ENCODE results near the gene FGF18.
"Not testable (repeated sequence)": the region's sequence is repeated elsewhere in the genome, so short reads cannot be mapped to it uniquely, and the experiment has no call there.

The FGF18 gene
- 0.26 to 0.31 reads per million in 2 donors for total RNA-seq

- peak; percentile 30 for DNase-seq
Observed at GRCh38 chr5:171418982-171419687, at the start of gene FGF18. TSS of gene FGF18 (plus strand) at chr5:171419647. CDS start at chr5:171420200, 553 bp downstream.

GRCh38 chr5:171369898-171370297 lies 49.5 kb upstream of the FGF18 start:
- DNase-seq, result no peak

GRCh38 chr5:171370881-171371280 lies 48.6 kb upstream of the FGF18 start:
- not testable (repeated sequence) for DNase-seq

GRCh38 chr5:171371326-171371725 lies 48.1 kb upstream of the FGF18 start:
- no peak for DNase-seq

GRCh38 chr5:171379961-171380360 lies 39.5 kb upstream of the FGF18 start:
- DNase-seq, result no peak

- DNase-seq, result not testable (repeated sequence)
Observed at GRCh38 chr5:171384416-171384815, 35.0 kb upstream of the FGF18 start.

DNA sequence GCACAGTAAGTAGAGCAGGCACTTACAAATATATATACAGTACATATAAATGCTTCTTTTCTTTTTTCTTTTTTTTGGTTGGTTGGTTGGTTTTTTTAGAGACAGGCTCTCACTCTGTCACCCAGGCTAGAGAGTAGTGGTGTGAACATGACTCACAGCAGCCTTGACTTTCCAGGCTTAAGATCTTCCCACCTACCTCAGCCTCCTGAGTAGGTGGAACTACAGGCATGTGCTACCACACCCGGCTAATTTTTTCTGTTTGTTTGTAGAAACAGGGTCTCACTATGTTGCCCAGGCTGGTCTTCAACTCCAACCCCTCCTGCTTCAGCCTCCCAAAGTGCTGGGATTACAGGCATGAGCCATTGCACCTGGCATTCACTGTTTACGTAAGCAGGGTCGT lies 34.4 kb upstream of the FGF18 start:
- not testable (repeated sequence) for DNase-seq

DNA sequence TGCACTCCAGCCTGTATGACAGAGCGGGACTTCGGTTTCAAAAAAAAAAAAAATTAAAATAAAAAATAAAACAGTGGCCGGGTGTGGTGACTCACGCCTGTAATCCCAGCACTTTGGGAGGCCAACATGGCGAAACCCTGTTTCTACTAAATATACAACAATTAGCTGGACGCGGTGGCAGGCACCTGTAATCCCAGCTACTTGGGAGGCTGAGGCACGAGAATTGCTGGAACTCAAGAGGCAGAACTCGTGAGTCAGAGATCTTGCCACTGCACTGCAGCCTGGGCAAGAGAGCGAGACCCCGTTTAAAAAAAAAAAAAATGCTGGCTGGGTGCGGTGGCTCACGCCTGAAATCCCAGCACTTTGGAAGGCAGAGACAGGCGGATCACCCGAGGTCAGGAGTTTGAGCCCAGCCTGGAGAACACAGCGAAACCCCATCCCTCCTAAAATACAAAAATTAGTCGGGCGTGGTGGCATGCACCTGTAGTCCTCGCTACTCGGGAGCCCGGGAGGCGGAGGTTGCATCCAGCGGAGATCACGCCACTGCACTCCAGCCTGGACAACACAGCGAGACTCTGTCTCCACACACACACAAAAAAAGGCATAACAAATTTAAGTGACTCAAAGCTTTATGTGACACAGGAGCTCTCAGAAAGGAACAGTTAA lies 33.3 kb upstream of the FGF18 start:
- no peak for DNase-seq

- DNase-seq, result no peak
Observed at GRCh38 chr5:171386861-171387344, 32.5 kb upstream of the FGF18 start.

- peak; percentile 93 for DNase-seq
Observed at GRCh38 chr5:171387345-171387969, 32.0 kb upstream of the FGF18 start, which contains the start of gene NPM1. TSS of gene NPM1 (plus strand) at chr5:171387849. CDS start at chr5:171387949, 100 bp downstream.

DNA sequence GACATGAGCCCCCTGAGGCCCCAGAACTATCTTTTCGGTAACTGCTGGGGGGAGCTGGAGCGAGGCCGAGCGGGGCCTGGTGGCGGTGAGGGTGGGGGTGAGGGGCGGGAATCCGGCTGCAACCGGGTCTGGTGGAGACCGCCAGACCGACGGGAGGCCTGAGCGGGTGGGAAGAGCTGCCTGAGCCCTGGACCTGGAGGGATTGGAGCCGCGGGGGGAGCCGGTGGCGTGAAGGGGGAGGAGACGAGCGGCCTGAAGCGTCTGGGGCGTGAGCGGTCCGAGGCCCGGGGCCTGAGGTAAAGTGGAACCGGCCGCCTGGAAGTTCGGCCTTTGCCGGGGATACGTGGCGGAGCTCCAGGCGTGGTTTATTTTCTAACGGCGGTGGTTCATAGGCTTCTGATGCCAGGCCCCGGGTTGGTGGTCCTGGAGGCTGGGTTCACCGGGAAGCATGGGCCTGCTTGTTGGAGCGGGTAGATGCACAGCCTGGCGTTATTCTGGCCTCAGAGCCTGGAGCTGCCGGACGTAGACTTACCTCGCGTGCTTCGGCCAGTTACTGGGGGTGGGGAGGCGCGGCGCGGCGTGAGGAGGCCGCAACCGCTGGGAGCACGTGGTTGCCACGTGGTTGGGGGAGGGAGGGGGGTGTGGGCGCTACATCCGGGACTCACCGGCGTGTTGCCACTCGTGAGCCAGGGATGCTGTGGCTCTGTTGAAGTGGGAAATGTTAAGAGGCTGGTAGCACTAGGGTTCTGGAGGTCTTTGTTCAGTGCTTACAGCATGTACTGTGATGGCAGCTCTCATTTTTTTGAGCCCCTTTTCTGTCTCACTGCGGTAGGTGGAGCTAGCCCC lies 31.3 kb upstream of the FGF18 start:
- DNase-seq, result peak; percentile 69

- DNase-seq, result no peak
Observed at GRCh38 chr5:171388816-171389168, 30.7 kb upstream of the FGF18 start.

DNA sequence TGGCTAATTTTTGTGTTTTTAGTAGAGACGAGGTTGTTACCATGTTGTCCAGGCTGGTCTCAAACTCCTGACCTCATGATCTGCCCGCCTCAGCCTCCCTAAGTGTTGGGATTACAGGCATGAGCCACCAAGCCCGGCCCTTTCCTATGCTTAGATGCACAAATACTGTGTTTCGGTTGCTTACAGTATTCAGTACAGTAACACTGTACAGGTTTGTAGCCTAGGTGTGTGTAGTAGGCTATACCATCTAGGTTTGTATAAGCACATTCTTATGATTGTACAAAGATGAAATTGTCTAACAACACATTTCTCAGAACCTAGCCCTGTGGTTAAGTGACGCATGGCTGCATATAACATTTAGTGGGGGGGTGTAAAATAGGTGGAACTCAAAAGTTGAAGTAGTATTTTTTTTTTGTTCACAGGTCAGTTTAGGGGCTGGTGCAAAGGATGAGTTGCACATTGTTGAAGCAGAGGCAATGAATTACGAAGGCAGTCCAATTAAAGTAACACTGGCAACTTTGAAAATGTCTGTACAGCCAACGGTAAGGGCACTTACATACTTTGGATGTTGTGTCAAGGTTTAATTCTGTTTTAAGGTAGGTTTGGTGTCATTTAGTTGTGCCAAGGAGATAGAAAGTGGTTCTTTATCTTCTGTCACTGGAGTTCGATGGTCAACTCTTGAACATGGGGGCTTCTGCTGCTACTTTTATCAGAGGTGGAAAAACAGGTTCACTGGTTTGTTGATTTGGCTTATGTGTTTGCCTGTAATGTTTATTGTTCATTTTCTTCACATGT lies 28.4 kb upstream of the FGF18 start:
- no peak for DNase-seq

DNA sequence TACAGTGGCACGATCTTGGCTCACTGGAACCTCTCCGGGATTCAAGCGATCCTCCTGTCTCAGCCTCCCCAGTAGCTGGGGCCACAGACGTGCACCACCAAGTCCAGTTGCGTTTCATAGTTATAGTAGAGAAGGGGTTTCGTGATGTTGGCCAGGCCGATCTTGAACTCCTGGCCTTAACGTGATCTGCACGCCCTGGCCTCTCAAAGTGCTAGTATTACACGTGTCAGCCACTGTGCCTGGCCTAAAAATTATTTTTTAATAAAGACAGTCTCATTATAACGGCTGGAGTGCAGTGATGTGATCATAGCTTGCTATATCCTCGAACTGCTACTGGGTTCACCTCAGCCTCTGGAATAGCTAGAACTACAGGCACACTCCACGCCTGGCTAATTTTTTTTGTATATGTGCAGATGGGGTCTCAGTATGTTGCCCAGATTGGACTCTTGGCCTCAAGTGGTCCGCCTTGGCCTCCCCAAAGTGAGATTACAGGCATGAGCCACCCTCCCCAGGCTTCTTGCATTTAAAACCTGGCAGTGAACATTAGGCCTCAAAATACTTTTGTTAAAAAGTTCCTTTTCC lies 27.4 kb upstream of the FGF18 start:
- DNase-seq, result no peak

- no peak for DNase-seq
Observed at GRCh38 chr5:171392585-171393159, 26.8 kb upstream of the FGF18 start.

- no peak for DNase-seq
Observed at GRCh38 chr5:171395042-171395441, 24.4 kb upstream of the FGF18 start.

- not testable (repeated sequence) for DNase-seq
Observed at GRCh38 chr5:171396583-171396982, 22.9 kb upstream of the FGF18 start.

DNA sequence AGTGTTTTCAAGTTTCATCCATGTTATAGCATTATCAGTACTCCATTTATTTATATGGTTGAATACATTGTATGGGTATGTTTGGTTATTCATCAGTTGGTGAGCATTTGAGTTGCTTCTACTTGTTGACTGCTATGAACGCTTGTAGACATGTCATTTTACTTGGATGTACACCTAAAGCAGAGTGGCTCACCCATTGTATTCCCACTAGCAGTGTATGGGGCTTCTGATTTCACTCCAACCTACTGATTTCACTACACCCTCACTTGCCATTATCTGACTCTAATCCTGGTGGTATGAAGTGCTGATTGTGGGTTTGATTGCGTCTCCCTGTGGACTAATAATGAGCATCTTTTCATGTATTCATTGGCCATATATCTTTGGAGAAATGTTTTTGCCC lies 22.3 kb upstream of the FGF18 start:
- no peak for DNase-seq

DNA sequence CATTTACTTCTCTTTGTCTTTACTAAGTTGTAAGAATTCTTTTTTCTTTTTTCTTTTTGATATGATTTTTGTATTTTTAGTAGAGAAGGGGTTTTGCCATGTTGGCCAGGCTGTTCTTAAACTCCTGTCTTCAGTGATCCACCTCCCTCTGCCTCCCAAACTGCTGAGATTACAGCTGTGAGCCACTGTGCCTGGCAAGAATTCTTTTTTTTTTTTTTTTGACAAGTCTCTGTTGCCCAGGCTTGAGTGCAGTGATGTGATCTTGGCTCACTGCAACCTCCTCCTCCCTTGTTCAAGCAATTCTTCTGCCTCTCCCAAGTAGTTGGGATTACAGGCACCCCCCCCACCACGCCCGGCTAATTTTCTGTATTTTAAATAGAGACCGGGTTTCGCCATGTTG lies 21.8 kb upstream of the FGF18 start:
- no peak for DNase-seq

- not testable (repeated sequence) for DNase-seq
Observed at GRCh38 chr5:171398660-171399059, 20.8 kb upstream of the FGF18 start.

GRCh38 chr5:171400169-171400568 lies 19.3 kb upstream of the FGF18 start:
- no peak for DNase-seq

Measured in activated gamma-delta T cell (primary cell).